ENCODE measurements around the gene TMEM62. TPM values are rescaled to one million over a fixed set of nuclear protein-coding genes. Genes with fewer than 3 reads are reported as not detected.
"Not testable (repeated sequence)": the region's sequence is repeated elsewhere in the genome, so short reads cannot be mapped to it uniquely, and the experiment has no call there.

Gene TMEM62
- total and polyA plus RNA-seq, 2 of the 8 experiments (the other 6 are each of a cell fraction or from before 2014, with no cell fraction given): 2.0 to 4.0 TPM

DNA sequence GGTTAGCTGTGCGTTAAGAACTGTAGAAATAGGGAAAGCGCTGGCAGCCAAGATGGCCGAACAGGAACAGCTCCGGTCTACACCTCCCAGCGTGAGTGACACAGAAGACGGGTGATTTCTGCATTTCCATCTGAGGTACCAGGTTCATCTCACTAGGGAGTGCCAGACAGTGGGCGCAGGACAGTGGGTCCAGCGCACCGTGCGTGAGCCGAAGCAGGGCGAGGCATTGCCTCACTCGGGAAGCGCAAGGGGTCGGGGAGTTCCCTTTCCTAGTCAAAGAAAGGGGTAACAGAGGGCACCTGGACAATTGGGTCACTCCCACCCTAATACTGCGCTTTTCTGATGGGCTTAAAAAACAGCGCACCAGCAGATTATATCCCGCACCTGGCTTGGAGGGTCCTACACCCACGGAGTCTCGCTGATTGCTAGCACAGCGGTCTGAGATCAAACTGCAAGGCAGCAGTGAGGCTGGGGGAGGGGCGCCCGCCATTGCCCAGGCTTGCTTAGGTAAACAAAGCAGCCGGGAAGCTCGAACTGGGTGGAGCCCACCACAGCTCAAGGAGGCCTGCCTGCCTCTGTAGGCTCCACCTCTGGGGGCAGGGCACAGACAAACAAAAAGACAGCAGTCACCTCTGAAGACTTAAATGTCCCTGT is 42.4 kb downstream of the TMEM62 start:
- not testable (repeated sequence) for H4K8ac ChIP-seq (ENCODE audit: extremely low read depth, insufficient read depth, low read length); H3K79me2 ChIP-seq (ENCODE audit: control insufficient read depth in 1 of 2, insufficient read depth in 2 of 2, low read length in 2 of 2); H2BK20ac ChIP-seq (ENCODE audit: low read length); H2AFZ ChIP-seq (ENCODE audit: low read length); H2BK15ac ChIP-seq (ENCODE audit: low read length); H2BK12ac ChIP-seq (ENCODE audit: low read depth, low read length); H4K5ac ChIP-seq (ENCODE audit: insufficient read length, low read depth, low read length); H3K18ac ChIP-seq (ENCODE audit: extremely low read depth, low read length); H4K91ac ChIP-seq (replicated peaks; ENCODE audit: insufficient read length, low read length); FAIRE-seq; H2AK5ac ChIP-seq (ENCODE audit: low read depth, low read length); H3K9ac ChIP-seq (replicated peaks in 1 of 4; ENCODE audit: extremely low read depth in 1 of 4, low read depth in 3 of 4, low read length in 3 of 4); H3K79me1 ChIP-seq (ENCODE audit: low read depth, low read length); H2BK5ac ChIP-seq (ENCODE audit: low read depth, low read length); H3K4me2 ChIP-seq (ENCODE audit: insufficient read depth in 1 of 2, low read depth in 2 of 2, low read length in 2 of 2); H3K23ac ChIP-seq (ENCODE audit: insufficient read length); H3K4me3 ChIP-seq (ENCODE audit: extremely low read depth in 1 of 4, insufficient read depth in 2 of 4, low read depth in 3 of 4, low read length in 4 of 4); H3K56ac ChIP-seq (replicated peaks; ENCODE audit: insufficient read length, low read depth, low read length); H3K4ac ChIP-seq (replicated peaks; ENCODE audit: insufficient read length, low read depth, low read length); H3K36me3 ChIP-seq (ENCODE audit: control insufficient read depth in 2 of 4, insufficient read depth in 4 of 4, low read length in 3 of 4); DNase-seq (ENCODE audit: low read depth in 1 of 2, low spot score in 2 of 2); H3K27me3 ChIP-seq (replicated peaks in 1 of 4; ENCODE audit: control insufficient read depth in 3 of 4, extremely low read depth in 1 of 4, insufficient read depth in 3 of 4, low read length in 3 of 4); H2BK120ac ChIP-seq (replicated peaks; ENCODE audit: low read depth, low read length); H3K23me2 ChIP-seq (ENCODE audit: low read depth, low read length); H4K20me1 ChIP-seq (replicated peaks in 1 of 2; ENCODE audit: control insufficient read depth in 1 of 2, insufficient read depth in 2 of 2, low read length in 2 of 2); H3K14ac ChIP-seq (ENCODE audit: insufficient read length); H3K27ac ChIP-seq (ENCODE audit: low read depth, low read length); H3K4me1 ChIP-seq (replicated peaks in 1 of 4; ENCODE audit: control insufficient read depth in 3 of 4, insufficient read depth in 4 of 4, low read length in 3 of 4)
- 95% methylated on average over 20 of the region's 25 CpGs; no CpG with 5 or more reads in 1 of the 2 experiments for WGBS, 2 experiments (ENCODE audit: extremely low coverage in 1 of 2, insufficient coverage in 1 of 2, insufficient read length in 1 of 2, insufficient replicate concordance in 2 of 2, low coverage in 1 of 2, low lambda C conversion rate in 2 of 2, missing lambda C conversion rate in 1 of 2)
- POLR2A ChIA-PET (ENCODE audit: partially characterized antibody): interaction anchor here (1.6 kb wide), 1 partner anchor 8 kb away, joined by 4 read pairs; no protein-coding TSS in a partner anchor
- H3K9me3 ChIP-seq (ENCODE audit: insufficient read depth in 2 of 2, low read depth in 1 of 2, low read length in 1 of 2): peaks cover 8 to 22% of the 10 kb centered on the region in 2 experiments; a peak in 3 of 4 replicates
- CTCF ChIA-PET (ENCODE audit: partially characterized antibody): interaction anchor here (1.7 kb wide), 1 partner anchor 8 kb away, joined by 4 read pairs; no protein-coding TSS in a partner anchor

GRCh38 chr15:43177147-43177546 is 43.8 kb downstream of the TMEM62 start:
- H2BK12ac ChIP-seq (ENCODE audit: low read depth, low read length); H2BK20ac ChIP-seq (ENCODE audit: low read length); H3K36me3 ChIP-seq (ENCODE audit: control insufficient read depth in 2 of 4, insufficient read depth in 4 of 4, low read length in 3 of 4); H3K9ac ChIP-seq (replicated peaks in 1 of 4; ENCODE audit: extremely low read depth in 1 of 4, low read depth in 3 of 4, low read length in 3 of 4); H3K4me2 ChIP-seq (ENCODE audit: insufficient read depth in 1 of 2, low read depth in 2 of 2, low read length in 2 of 2); H3K79me1 ChIP-seq (ENCODE audit: low read depth, low read length); DNase-seq (ENCODE audit: low read depth in 1 of 2, low spot score in 2 of 2); H3K4me1 ChIP-seq (replicated peaks in 1 of 4; ENCODE audit: control insufficient read depth in 3 of 4, insufficient read depth in 4 of 4, low read length in 3 of 4); H4K8ac ChIP-seq (ENCODE audit: extremely low read depth, insufficient read depth, low read length); H3K4me3 ChIP-seq (ENCODE audit: extremely low read depth in 1 of 4, insufficient read depth in 2 of 4, low read depth in 3 of 4, low read length in 4 of 4); H2BK120ac ChIP-seq (replicated peaks; ENCODE audit: low read depth, low read length); H2BK5ac ChIP-seq (ENCODE audit: low read depth, low read length); H3K23me2 ChIP-seq (ENCODE audit: low read depth, low read length); H2AFZ ChIP-seq (ENCODE audit: low read length); H3K4ac ChIP-seq (replicated peaks; ENCODE audit: insufficient read length, low read depth, low read length); H3K18ac ChIP-seq (ENCODE audit: extremely low read depth, low read length); H4K20me1 ChIP-seq (replicated peaks in 1 of 2; ENCODE audit: control insufficient read depth in 1 of 2, insufficient read depth in 2 of 2, low read length in 2 of 2); H2BK15ac ChIP-seq (ENCODE audit: low read length); H3K79me2 ChIP-seq (ENCODE audit: control insufficient read depth in 1 of 2, insufficient read depth in 2 of 2, low read length in 2 of 2); H3K27me3 ChIP-seq (replicated peaks in 1 of 4; ENCODE audit: control insufficient read depth in 3 of 4, extremely low read depth in 1 of 4, insufficient read depth in 3 of 4, low read length in 3 of 4); H3K23ac ChIP-seq (ENCODE audit: insufficient read length); FAIRE-seq; H3K14ac ChIP-seq (ENCODE audit: insufficient read length); POLR2A ChIA-PET (ENCODE audit: partially characterized antibody); H3K56ac ChIP-seq (replicated peaks; ENCODE audit: insufficient read length, low read depth, low read length); H4K5ac ChIP-seq (ENCODE audit: insufficient read length, low read depth, low read length); CTCF ChIA-PET (ENCODE audit: partially characterized antibody); H2AK5ac ChIP-seq (ENCODE audit: low read depth, low read length); H4K91ac ChIP-seq (replicated peaks; ENCODE audit: insufficient read length, low read length); H3K27ac ChIP-seq (ENCODE audit: low read depth, low read length): not testable (repeated sequence)
- 100% methylated on average over 1 of the region's 2 CpGs; no CpG with 5 or more reads in 1 of the 2 experiments for whole genome bisulfite sequencing, 2 experiments (ENCODE audit: extremely low coverage in 1 of 2, insufficient coverage in 1 of 2, insufficient read length in 1 of 2, insufficient replicate concordance in 2 of 2, low coverage in 1 of 2, low lambda C conversion rate in 2 of 2, missing lambda C conversion rate in 1 of 2)
- H3K9me3 ChIP-seq (ENCODE audit: insufficient read depth in 2 of 2, low read depth in 1 of 2, low read length in 1 of 2): peaks cover 8 to 22% of the 10 kb centered on the region in 2 experiments; a peak in 3 of 4 replicates
